A172 (cell line): ENCODE measurements around the gene HDAC3. TPM values are rescaled to one million over a fixed set of nuclear protein-coding genes. Genes with fewer than 3 reads are reported as not detected.

ENCODE experiments used
- DNase-seq: peaks from one replicate; pipeline ENCODE4 v3.0.0-alpha.2; 2015; ENCODE audit warnings: low spot score
- total RNA-seq: library from RNA; depleted of rRNA; stranded (reverse); fragments of >200 nt; shearing (Covaris generic); gene quantifications from 2 replicates; pipeline ENCODE4 v1.2.3, GENCODE V29; 2014

HDAC3 gene
- total RNA-seq, 1 experiment from 2014 or later = 78.7 TPM

- peak; percentile 84 for DNase-seq
Observed at GRCh38 chr5:141657937-141658545, 21.4 kb upstream of the HDAC3 start.

GRCh38 chr5:141657404-141657803 lies 20.8 kb upstream of the HDAC3 start:
- no peak for DNase-seq

GRCh38 chr5:141656396-141656795 lies 19.7 kb upstream of the HDAC3 start:
- DNase-seq = no peak

GRCh38 chr5:141655020-141655419 lies 18.4 kb upstream of the HDAC3 start:
- no peak for DNase-seq

- peak; percentile 36 for DNase-seq
Observed at GRCh38 chr5:141654298-141654697, 17.6 kb upstream of the HDAC3 start.

- DNase-seq = no peak
Observed at GRCh38 chr5:141651728-141652105, 15.1 kb upstream of the HDAC3 start.

GRCh38 chr5:141650851-141651727 lies 14.4 kb upstream of the HDAC3 start, which contains the start of gene FCHSD1:
Gene FCHSD1, minus strand, starts transcription at chr5:141651418. Its CDS starts 50 bp downstream, at chr5:141651368.
- peak; percentile 54 for DNase-seq

- no peak for DNase-seq
Observed at GRCh38 chr5:141649972-141650371, 13.3 kb upstream of the HDAC3 start.

GRCh38 chr5:141649056-141649688 lies 12.5 kb upstream of the HDAC3 start:
- no peak for DNase-seq

- DNase-seq = no peak
Observed at GRCh38 chr5:141647851-141648250, 11.2 kb upstream of the HDAC3 start.

- DNase-seq = no peak
Observed at GRCh38 chr5:141647242-141647641, 10.6 kb upstream of the HDAC3 start.

- no peak for DNase-seq
Observed at GRCh38 chr5:141646026-141646425, 9.4 kb upstream of the HDAC3 start.

GRCh38 chr5:141641634-141642267 lies 5.1 kb upstream of the HDAC3 start:
- peak; percentile 90 for DNase-seq

GRCh38 chr5:141640698-141641097 lies 4.0 kb upstream of the HDAC3 start:
- DNase-seq = no peak

GRCh38 chr5:141640051-141640415 lies 3.4 kb upstream of the HDAC3 start:
- no peak for DNase-seq

- no peak for DNase-seq
Observed at GRCh38 chr5:141639357-141640050, 2.9 kb upstream of the HDAC3 start.

- DNase-seq = no peak
Observed at GRCh38 chr5:141638771-141639170, 2.1 kb upstream of the HDAC3 start.

GRCh38 chr5:141637767-141638419 lies 1.2 kb upstream of the HDAC3 start:
- no peak for DNase-seq

GRCh38 chr5:141637123-141637766 lies 596 bp upstream of the HDAC3 start:
- DNase-seq = no peak

GRCh38 chr5:141636106-141636412 lies 590 bp downstream of the HDAC3 start:
- no peak for DNase-seq

GRCh38 chr5:141635646-141636045 lies 1.0 kb downstream of the HDAC3 start:
- no peak for DNase-seq
